HG03469 (cell line): ENCODE measurements around the gene DLGAP4.

Source experiments
- ATAC-seq: cut with Tn5 transposase; IDR thresholded peaks from one replicate; pipeline ENCODE4 v1.9.1; 2021; ENCODE audit warnings: mild to moderate bottlenecking, moderate library complexity, moderate number of reproducible peaks; ENCODE audit not compliant: unreplicated experiment

DLGAP4 gene

GRCh38 chr20:36399147-36399968, 93.2 kb downstream of the DLGAP4 start:
- ATAC-seq: no peak

- no peak for ATAC-seq
Observed at GRCh38 chr20:36399969-36400545, 93.9 kb downstream of the DLGAP4 start.

- no peak for ATAC-seq
Observed at GRCh38 chr20:36400909-36401735, 95.0 kb downstream of the DLGAP4 start.

GRCh38 chr20:36402708-36403107, 96.6 kb downstream of the DLGAP4 start:
- no peak for ATAC-seq

GRCh38 chr20:36404435-36404978, 98.4 kb downstream of the DLGAP4 start:
- ATAC-seq: no peak

- no peak for ATAC-seq
Observed at GRCh38 chr20:36405255-36405654, 99.1 kb downstream of the DLGAP4 start.

- no peak for ATAC-seq
Observed at GRCh38 chr20:36407199-36407733, 101.1 kb downstream of the DLGAP4 start.

- ATAC-seq: no peak
Observed at GRCh38 chr20:36408219-36408618, 102.1 kb downstream of the DLGAP4 start.

- no peak for ATAC-seq
Observed at GRCh38 chr20:36411861-36412454, 105.8 kb downstream of the DLGAP4 start.

- no peak for ATAC-seq
Observed at GRCh38 chr20:36415475-36416002, 109.4 kb downstream of the DLGAP4 start.

- no peak for ATAC-seq
Observed at GRCh38 chr20:36418711-36419110, 112.6 kb downstream of the DLGAP4 start.

GRCh38 chr20:36421641-36422040, 115.5 kb downstream of the DLGAP4 start:
- no peak for ATAC-seq

GRCh38 chr20:36424314-36424713, 118.2 kb downstream of the DLGAP4 start:
- no peak for ATAC-seq

- no peak for ATAC-seq
Observed at GRCh38 chr20:36425166-36425565, 119.0 kb downstream of the DLGAP4 start.

- no peak for ATAC-seq
Observed at GRCh38 chr20:36431604-36432003, 125.5 kb downstream of the DLGAP4 start.

- no peak for ATAC-seq
Observed at GRCh38 chr20:36432096-36432495, 126.0 kb downstream of the DLGAP4 start.

- ATAC-seq: no peak
Observed at GRCh38 chr20:36434383-36434782, 128.2 kb downstream of the DLGAP4 start.

GRCh38 chr20:36435124-36435523, 129.0 kb downstream of the DLGAP4 start:
- no peak for ATAC-seq

GRCh38 chr20:36435592-36436541, 129.7 kb downstream of the DLGAP4 start:
- ATAC-seq: no peak
